Progenitor cell of endocrine pancreas (in vitro differentiated cells): Measurements from ENCODE around the gene HIF3A. TPM values are rescaled to one million over a fixed set of nuclear protein-coding genes. Genes with fewer than 3 reads are reported as not detected.
A peak's percentile ranks its signal among the peaks of the same experiment; 100 is the strongest.
"Not testable (repeated sequence)": the region's sequence is repeated elsewhere in the genome, so short reads cannot be mapped to it uniquely, and the experiment has no call there.

ENCODE experiments used
- DNase-seq: peaks from one replicate; pipeline ENCODE4 v3.0.0; 2021; ENCODE audit warnings: low spot score; ENCODE audit not compliant: unreplicated experiment
- H3K27ac Mint-ChIP-seq: 2 replicates; pipeline ENCODE4 v1.8.0; 2021; ENCODE audit warnings: mild to moderate bottlenecking, moderate library complexity, mixed read lengths
- H3K27me3 Mint-ChIP-seq: 2 replicates; pipeline ENCODE4 v1.8.0; 2021; ENCODE audit warnings: mixed read lengths
- H3K36me3 Mint-ChIP-seq: 2 replicates; pipeline ENCODE4 v1.8.0; 2022; ENCODE audit warnings: mixed read lengths; ENCODE audit not compliant: insufficient read depth
- H3K4me1 Mint-ChIP-seq: 2 replicates; pipeline ENCODE4 v1.8.0; 2021; ENCODE audit warnings: low read depth, mixed read lengths
- H3K4me3 Mint-ChIP-seq: 2 replicates; pipeline ENCODE4 v1.8.0; 2021; ENCODE audit warnings: low read depth, mild to moderate bottlenecking, moderate library complexity, mixed read lengths
- H3K9me3 Mint-ChIP-seq: 2 replicates; pipeline ENCODE4 v1.8.0; 2021; ENCODE audit warnings: low read depth, mixed read lengths
- CTCF ChIP-seq: fragments of 200-600 bp; sonication (generic); IDR thresholded peaks from one replicate; pipeline ENCODE4 v1.5.0; 2021; ENCODE audit warnings: antibody characterized with exemption, mild to moderate bottlenecking; ENCODE audit not compliant: unreplicated experiment
- long read RNA-seq: library from polyadenylated mRNA; unstranded; transcript quantifications from one replicate; pipeline ENCODE4 v2.0.0, GENCODE V29; 2020
- total RNA-seq: library from RNA; stranded (reverse); gene quantifications from 2 replicates; pipeline ENCODE4 v1.2.1, GENCODE V29; 2021

Gene HIF3A
- total RNA-seq: 31.1 and 37.6 TPM in 2 replicates
- long read RNA-seq, partial matches to known transcripts: 0 of 5 reads
- long read RNA-seq, other reads (novel, unspliced or antisense): 5 of 5 reads

- H3K4me1 Mint-ChIP-seq: peaks cover 11% of the 10 kb centered on the region
- no peaks in the 10 kb centered on the region for H3K9me3 Mint-ChIP-seq
- no peak within 1 kb of the TSS for H3K27ac Mint-ChIP-seq
- peak; percentile 82 for DNase-seq
- peak within 1 kb of the TSS; percentile 81 for H3K4me3 Mint-ChIP-seq
- H3K36me3 Mint-ChIP-seq: no peaks in the 10 kb centered on the region
- TF ChIP-seq CTCF: no peak
- peaks cover 11% of the 10 kb centered on the region for H3K27me3 Mint-ChIP-seq
Observed at GRCh38 chr19:46296722-46297461, at the start of gene HIF3A. HIF3A (plus strand) TSS chr19:46297042; CDS start chr19:46297077, 35 bp downstream.

GRCh38 chr19:46250076-46250735 is 46.6 kb upstream of the HIF3A start:
- no peak overlapping the region for H3K4me3 Mint-ChIP-seq
- no peak overlapping the region for H3K27ac Mint-ChIP-seq
- peaks cover 17% of the 10 kb centered on the region for H3K27me3 Mint-ChIP-seq
- TF ChIP-seq CTCF: no peak
- peaks cover 8% of the 10 kb centered on the region for H3K4me1 Mint-ChIP-seq
- no peaks in the 10 kb centered on the region for H3K36me3 Mint-ChIP-seq
- H3K9me3 Mint-ChIP-seq: peaks cover 3% of the 10 kb centered on the region
- no peak for DNase-seq

- H3K9me3 Mint-ChIP-seq: peaks cover 3% of the 10 kb centered on the region
- no peak for DNase-seq
- peak overlapping the region; percentile 43 for H3K27ac Mint-ChIP-seq
- TF ChIP-seq CTCF: no peak
- H3K36me3 Mint-ChIP-seq: no peaks in the 10 kb centered on the region
- H3K4me1 Mint-ChIP-seq: peaks cover 8% of the 10 kb centered on the region
- H3K4me3 Mint-ChIP-seq: no peak overlapping the region
- peaks cover 14% of the 10 kb centered on the region for H3K27me3 Mint-ChIP-seq
Observed at GRCh38 chr19:46251416-46251815, 45.4 kb upstream of the HIF3A start.

- H3K9me3 Mint-ChIP-seq: peaks cover 3% of the 10 kb centered on the region
- DNase-seq: no peak
- H3K36me3 Mint-ChIP-seq: no peaks in the 10 kb centered on the region
- H3K4me1 Mint-ChIP-seq: peaks cover 8% of the 10 kb centered on the region
- H3K27me3 Mint-ChIP-seq: peaks cover 11% of the 10 kb centered on the region
- H3K4me3 Mint-ChIP-seq: no peak overlapping the region
- no peak for TF ChIP-seq CTCF
- no peak overlapping the region for H3K27ac Mint-ChIP-seq
Observed at GRCh38 chr19:46254776-46255175, 42.1 kb upstream of the HIF3A start.

GRCh38 chr19:46256855-46257254 is 40.0 kb upstream of the HIF3A start:
- Mint-ChIP-seq H3K27ac (no peak overlapping the region), H3K36me3 (no peaks in the 10 kb centered on the region), H3K4me3 (no peak overlapping the region)

GRCh38 chr19:46261501-46261900 is 35.3 kb upstream of the HIF3A start:
- not testable (repeated sequence) for H3K27me3 Mint-ChIP-seq, H3K9me3 Mint-ChIP-seq, H3K4me1 Mint-ChIP-seq, DNase-seq, H3K27ac Mint-ChIP-seq, H3K4me3 Mint-ChIP-seq, H3K36me3 Mint-ChIP-seq

More at GRCh38 chr19:46256855-46257254, 40.0 kb upstream of the HIF3A start:
- no peak for TF ChIP-seq CTCF
- peaks cover 8% of the 10 kb centered on the region for H3K27me3 Mint-ChIP-seq
- DNase-seq: no peak
- no peaks in the 10 kb centered on the region for H3K9me3 Mint-ChIP-seq
- H3K4me1 Mint-ChIP-seq: peaks cover 3% of the 10 kb centered on the region

GRCh38 chr19:46262684-46263296 is 34.1 kb upstream of the HIF3A start:
- H3K27me3 Mint-ChIP-seq, H3K4me3 Mint-ChIP-seq, H3K9me3 Mint-ChIP-seq, H3K4me1 Mint-ChIP-seq, H3K36me3 Mint-ChIP-seq, DNase-seq: not testable (repeated sequence)
- H3K27ac Mint-ChIP-seq: peak overlapping the region; percentile 16

- H3K36me3 Mint-ChIP-seq, H3K4me3 Mint-ChIP-seq, H3K27me3 Mint-ChIP-seq, DNase-seq, H3K9me3 Mint-ChIP-seq, H3K27ac Mint-ChIP-seq: not testable (repeated sequence)
- peaks cover 12% of the 10 kb centered on the region for H3K4me1 Mint-ChIP-seq
Observed at GRCh38 chr19:46264801-46265200, 32.0 kb upstream of the HIF3A start.
